ENCODE data around the gene CDH13.

Gene CDH13

GRCh38 chr16:83797013-83797412 is 1170.2 kb downstream of the CDH13 start:
- DNase-seq: no peak

GRCh38 chr16:83799336-83799735 is 1172.6 kb downstream of the CDH13 start:
- DNase-seq: no peak

- DNase-seq: no peak
These were observed 1175.4 kb downstream of the CDH13 start for GRCh38 chr16:83802135-83802534.

- DNase-seq: no peak
These were observed 1175.9 kb downstream of the CDH13 start for GRCh38 chr16:83802554-83803205.

GRCh38 chr16:83803811-83804210 is 1177.0 kb downstream of the CDH13 start:
- no peak for DNase-seq

GRCh38 chr16:83804366-83804765 is 1177.6 kb downstream of the CDH13 start:
- DNase-seq: no peak

- no peak for DNase-seq
These were observed 1179.3 kb downstream of the CDH13 start for GRCh38 chr16:83806036-83806435.

- DNase-seq: no peak
These were observed 1180.0 kb downstream of the CDH13 start for GRCh38 chr16:83806731-83807130.

- DNase-seq: no peak
These were observed 1180.5 kb downstream of the CDH13 start for GRCh38 chr16:83807327-83807709.

- DNase-seq: peak; percentile 69
These were observed 1181.2 kb downstream of the CDH13 start, which contains the start of gene HSBP1 for GRCh38 chr16:83807710-83808572. Gene HSBP1, plus strand, starts transcription at chr16:83807978. Its CDS starts 99 bp downstream, at chr16:83808077.

- DNase-seq: no peak
These were observed 1181.8 kb downstream of the CDH13 start for GRCh38 chr16:83808573-83809014.

- DNase-seq: no peak
These were observed 1182.3 kb downstream of the CDH13 start for GRCh38 chr16:83809092-83809491.

- DNase-seq: no peak
These were observed 1184.1 kb downstream of the CDH13 start for GRCh38 chr16:83810901-83811300.

GRCh38 chr16:83813823-83814658 is 1187.3 kb downstream of the CDH13 start:
- peak; percentile 70 for DNase-seq

- no peak for DNase-seq
These were observed 1187.9 kb downstream of the CDH13 start for GRCh38 chr16:83814659-83814985.

GRCh38 chr16:83817022-83817421 is 1190.3 kb downstream of the CDH13 start:
- no peak for DNase-seq

- DNase-seq: no peak
These were observed 1191.5 kb downstream of the CDH13 start for GRCh38 chr16:83818276-83818675.

GRCh38 chr16:83819361-83819760 is 1192.6 kb downstream of the CDH13 start:
- no peak for DNase-seq

- DNase-seq: peak; percentile 49
These were observed 1199.6 kb downstream of the CDH13 start for GRCh38 chr16:83826146-83826913.

GRCh38 chr16:83830091-83830768 is 1203.5 kb downstream of the CDH13 start:
- no peak for DNase-seq

GRCh38 chr16:83830769-83831455 is 1204.1 kb downstream of the CDH13 start:
- DNase-seq: no peak

Measured in NCI-H1105 treated with DMSO at 0.1 percent for 48 hours (cell line).